Measurements from ENCODE around the gene TBC1D8.

The TBC1D8 gene

DNA sequence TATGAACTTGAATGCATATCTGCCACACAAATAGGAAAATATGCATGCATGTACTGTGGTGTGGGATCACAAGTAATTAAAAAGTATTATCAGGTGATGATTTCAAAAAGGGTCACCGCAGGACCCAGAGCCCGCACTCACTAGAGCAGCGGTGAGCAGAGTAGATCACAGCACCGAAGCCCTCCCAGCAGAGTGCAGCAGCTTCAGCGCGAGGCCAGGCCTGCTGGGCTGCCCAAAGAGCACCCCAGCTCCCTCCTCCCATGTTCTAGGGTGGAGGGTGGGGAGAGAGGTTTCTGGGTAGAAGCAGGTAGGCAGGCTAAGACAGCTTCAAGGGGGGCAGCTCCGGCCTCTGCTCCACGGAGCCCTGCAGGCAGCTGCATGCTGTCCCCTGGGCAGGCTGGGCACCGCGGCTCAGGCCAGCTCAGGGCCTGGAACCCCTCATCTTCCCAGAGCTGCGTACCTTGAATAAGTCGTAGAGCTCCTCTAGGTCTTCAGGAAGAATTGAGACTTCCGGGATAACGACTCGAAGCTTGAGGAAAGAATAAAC, 124.2 kb downstream of the TBC1D8 start:
- no peak for FAIRE-seq

DNA sequence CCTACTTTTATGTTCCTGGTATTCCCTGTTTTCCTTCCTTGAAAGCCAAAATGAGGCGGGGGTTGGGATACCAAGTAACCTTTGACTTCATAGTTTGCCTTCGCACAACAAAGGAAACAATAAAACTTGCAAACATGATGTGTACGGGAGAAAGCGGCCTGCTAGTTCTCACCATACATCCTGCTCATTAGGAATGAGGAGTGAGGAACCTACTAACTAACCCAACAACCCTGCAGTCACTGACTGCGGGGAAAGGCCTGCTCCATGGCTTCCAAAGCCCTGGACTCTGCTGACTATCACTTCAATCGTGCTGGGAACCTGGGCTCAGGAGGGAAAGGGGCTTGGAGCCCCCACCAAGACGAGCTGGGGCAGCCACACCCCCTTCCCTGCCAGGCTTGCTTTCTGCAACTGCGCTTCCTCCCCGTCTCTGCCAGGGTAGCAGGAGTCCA, 124.9 kb downstream of the TBC1D8 start:
- FAIRE-seq, result no peak

GRCh38 chr2:101025561-101025960, 125.6 kb downstream of the TBC1D8 start:
- no peak for FAIRE-seq

GRCh38 chr2:101023327-101024107, 127.7 kb downstream of the TBC1D8 start:
- no peak for FAIRE-seq

DNA sequence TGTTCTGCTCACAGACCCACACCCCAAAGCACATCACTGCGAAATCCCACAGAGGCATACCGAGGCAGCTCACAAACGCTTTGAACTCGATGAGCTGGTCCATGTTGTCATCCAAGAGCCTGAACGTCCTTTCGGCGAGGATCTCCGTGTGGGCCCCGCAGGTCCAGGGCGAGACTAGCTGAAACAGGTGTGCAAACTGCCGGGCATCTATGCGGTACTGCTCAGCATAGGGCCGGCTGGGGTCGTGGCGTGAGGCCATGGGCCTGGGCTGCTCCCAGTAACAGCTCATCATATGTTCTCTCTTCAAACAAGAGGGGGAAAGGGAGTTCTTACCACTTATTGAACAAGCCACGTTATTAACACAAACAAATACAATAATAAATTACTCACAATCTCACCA, 129.0 kb downstream of the TBC1D8 start:
- no peak for FAIRE-seq

DNA sequence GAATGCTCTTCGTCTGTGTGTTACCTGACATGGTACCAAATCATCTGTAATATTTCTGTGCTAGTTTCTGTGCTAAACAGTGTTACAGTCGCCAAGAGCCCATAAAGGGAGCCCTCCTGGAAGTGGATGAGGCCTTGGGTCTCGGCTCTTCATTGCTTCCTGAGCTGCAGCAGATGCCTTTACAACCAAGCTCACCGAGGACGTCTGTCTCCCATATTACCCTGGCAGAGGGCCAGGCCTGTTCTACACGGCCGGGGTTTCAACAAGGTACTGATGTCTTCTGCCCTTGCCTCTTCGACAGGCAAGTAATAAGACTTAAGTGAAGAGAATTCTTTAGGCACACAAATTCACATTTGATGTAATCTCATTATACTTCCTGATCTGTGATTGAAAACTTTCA, 132.2 kb downstream of the TBC1D8 start:
- no peak for FAIRE-seq

DNA sequence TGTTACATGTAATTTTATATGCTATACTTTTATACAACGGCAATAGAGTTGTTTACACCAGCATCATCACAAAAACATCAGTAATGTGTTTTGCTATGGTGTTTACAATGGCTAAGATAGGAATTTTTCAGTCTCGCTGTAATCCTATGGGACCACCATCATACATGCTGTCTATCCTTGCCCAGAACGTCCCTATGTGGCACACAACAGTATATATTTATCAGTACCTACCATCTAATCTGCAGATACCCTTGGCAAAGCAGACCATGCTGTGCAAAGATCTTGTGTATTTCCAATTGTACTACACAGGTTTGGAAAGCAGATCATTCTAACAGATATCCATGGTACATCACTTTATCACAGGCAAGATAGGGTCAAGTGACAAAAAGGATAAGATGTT, 133.8 kb downstream of the TBC1D8 start:
- FAIRE-seq, result no peak

GRCh38 chr2:101014264-101014857, 136.8 kb downstream of the TBC1D8 start:
- FAIRE-seq, result no peak

DNA sequence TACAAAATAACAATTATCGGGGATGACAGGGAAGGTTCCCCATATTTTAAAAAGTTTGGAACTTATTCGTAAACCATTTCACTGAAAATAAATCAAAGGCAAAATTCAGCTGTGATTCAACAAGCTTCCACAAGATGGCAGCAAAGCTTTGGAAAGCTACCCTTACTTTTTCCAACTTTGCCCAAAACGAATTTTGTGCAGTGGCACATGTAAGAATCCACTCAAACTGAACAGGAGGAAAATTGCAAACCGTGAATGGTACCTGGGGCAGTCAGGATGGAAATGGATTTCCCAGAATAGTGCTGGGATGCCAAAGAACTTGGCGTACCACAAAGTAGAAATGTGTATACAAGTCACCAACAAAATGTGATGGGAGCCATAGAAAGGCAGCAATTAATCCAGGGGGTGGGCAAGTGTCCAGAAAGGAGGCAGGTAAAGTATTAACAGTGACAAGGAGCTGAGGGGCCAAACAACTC, 138.4 kb downstream of the TBC1D8 start:
- FAIRE-seq, result no peak

DNA sequence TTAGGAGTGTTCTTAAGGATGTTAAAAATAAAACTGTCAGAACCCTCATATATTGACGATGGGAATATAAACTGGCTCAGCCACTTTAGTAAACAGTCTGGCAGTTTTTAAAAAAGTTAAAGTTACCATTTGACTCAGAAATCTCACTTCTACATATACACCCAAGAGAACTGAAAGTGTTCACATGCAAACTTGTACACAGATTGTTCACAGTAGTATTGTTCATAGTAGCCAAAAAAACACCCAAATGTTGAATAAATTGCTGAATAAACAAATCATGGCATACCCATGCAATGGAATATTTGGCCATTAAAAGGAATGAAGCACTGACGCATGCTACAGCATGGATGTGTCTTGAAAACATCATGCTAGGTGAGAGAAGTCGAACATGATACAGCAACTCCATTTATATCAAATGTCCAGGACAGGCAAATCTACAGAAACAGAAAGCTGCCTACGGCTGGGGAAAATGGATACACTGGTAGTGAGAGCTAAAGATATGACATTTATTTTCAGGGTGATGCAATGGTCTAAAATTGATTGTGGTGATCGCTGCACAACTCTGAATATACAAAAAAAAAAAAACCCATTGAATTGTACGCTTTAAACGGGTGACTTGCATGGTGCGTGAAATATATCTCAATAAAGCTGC, 139.0 kb downstream of the TBC1D8 start:
- FAIRE-seq, result no peak

DNA sequence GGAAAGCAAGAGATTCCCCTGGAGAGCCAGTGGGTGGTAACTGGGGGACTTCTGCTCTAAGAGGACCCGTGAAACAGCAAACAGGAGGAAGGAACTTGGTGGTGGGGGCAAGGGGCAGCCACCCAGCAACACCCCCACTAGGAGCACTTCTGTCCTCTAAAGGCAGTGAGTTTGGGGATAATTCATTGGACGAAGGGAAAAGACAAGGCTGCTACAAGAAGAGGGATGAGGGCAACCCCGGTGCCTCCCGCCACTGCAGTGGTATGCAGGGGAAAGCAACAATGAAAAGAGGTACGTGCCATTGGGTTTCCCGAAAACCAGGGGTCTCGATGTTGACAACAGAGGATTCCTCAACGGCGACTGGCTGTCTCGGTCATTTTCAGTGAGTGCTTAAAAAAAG, 140.0 kb downstream of the TBC1D8 start:
- no peak for FAIRE-seq

GRCh38 chr2:101007415-101008345, 143.5 kb downstream of the TBC1D8 start:
- FAIRE-seq, result no peak

DNA sequence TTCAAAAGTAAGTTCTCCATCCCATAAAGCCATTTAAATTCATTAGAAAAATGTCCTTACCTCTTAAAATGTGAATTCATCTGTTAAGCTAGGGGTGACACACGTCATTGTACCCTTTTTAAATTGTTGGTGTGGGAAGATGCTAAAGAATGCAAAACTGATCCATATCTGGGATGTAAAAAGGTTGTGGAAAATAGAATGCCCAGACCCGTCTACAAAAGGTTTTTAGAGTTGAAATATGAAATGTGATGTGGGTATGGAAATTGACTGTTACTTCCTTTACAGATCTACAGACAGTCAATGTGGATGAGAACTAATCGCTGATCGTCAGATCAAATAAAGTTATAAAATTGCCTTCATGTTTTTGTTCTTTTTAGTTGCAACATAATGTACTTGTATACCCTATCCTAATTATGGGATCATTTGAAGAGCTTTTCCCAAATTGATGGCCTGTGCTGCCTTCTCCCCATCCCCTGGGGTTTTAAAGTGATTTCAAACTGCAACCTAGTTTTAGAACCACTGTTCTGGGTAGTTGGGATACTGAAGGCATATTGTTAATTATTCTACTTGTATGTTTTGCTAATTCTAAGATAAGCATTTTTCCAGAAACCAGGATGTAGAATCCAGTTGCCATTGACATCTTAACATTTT, 145.0 kb downstream of the TBC1D8 start:
- no peak for FAIRE-seq

DNA sequence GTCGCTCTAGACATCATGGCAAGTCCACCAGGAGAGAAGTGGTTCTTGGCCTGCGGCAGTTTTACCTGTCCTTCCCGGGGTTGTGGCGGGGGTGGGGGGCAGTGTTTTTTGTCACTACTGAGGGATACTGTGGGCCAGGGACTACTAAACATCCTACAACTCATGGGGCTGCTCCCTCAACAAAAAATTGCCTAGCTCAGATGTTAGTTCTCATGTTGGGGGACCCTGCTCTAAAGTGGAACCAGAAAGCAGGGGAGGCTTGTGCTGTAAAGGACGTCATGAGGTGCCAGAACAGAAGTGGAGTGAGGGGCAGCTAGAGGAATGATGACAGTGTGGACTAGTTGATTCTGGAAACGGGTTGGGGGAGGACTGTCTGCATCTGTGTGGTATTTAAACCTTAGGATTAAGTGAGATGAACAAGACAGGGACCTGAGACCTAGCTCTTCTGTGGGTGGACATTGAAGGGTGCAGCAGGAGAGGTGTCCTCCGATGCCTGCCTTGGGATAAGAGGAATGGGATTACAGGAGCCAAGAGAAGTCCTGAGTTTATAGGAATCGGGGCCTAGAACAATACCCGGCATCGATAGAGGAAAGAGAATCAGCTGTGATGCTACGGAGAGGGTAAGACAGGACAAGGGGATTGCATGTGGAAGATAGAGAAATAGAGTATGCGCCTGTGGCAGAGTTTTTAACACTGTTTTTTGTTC, 146.4 kb downstream of the TBC1D8 start:
- FAIRE-seq, result no peak

- no peak for FAIRE-seq
These were observed 147.9 kb downstream of the TBC1D8 start for GRCh38 chr2:101003278-101003775.

GRCh38 chr2:101002562-101003277, 148.5 kb downstream of the TBC1D8 start:
- no peak for FAIRE-seq

- no peak for FAIRE-seq
These were observed 149.3 kb downstream of the TBC1D8 start, which contains the start of gene RPL31 for GRCh38 chr2:101001691-101002561. Gene RPL31, plus strand, starts transcription at chr2:101002289. Its CDS starts 413 bp downstream, at chr2:101002702.

DNA sequence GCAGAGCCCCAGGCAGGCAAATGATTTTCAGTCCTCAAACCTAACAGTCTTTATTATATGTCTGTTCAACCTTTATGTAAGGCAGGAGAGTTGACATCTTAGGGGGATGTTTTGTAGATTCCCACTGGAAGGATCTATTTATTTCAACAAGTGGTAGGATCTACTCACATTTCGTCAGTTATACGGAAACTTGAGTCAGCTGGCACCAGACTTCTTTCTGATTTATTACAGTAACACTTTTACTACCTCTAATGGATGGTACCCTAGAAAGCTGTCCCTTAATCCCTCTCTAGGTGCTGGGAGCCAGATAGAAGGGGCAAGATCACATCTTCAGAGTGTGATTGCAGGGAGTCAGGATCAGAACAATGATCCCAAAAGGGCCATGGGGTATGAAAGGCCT, 151.2 kb downstream of the TBC1D8 start:
- FAIRE-seq, result no peak

DNA sequence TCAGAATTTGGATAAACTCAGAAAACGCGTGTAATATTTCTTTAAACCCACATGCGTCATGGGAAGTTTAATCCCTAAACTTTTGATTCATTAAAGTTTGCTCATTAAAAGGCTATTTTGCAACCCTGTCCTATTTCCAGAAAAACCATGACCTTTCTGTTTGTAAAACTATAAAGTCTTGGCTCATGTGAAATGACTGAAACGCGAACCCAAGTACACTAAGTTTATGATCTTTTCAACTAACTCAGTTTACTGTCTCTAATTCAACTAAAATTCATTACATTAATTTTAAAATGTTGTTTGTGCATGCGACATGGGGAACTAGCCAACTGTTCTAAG, 153.0 kb downstream of the TBC1D8 start:
- FAIRE-seq, result no peak

Measured in colon (tissue), 2 donors.